ENCODE measurements around the gene CD320.
"Not testable (repeated sequence)": the region's sequence is repeated elsewhere in the genome, so short reads cannot be mapped to it uniquely, and the experiment has no call there.

Gene CD320

GRCh38 chr19:8333767-8334457 is 25.8 kb upstream of the CD320 start:
- DNase-seq (ENCODE audit: low read depth in 1 of 2, low spot score in 1 of 2), result no peak

GRCh38 chr19:8332976-8333766 is 25.0 kb upstream of the CD320 start:
- no peak for DNase-seq (ENCODE audit: low read depth in 1 of 2, low spot score in 1 of 2)

- no peak for DNase-seq (ENCODE audit: low read depth in 1 of 2, low spot score in 1 of 2)
These were observed 23.2 kb upstream of the CD320 start for GRCh38 chr19:8331263-8331845.

- DNase-seq (ENCODE audit: low read depth in 1 of 2, low spot score in 1 of 2), result no peak
These were observed 21.8 kb upstream of the CD320 start for GRCh38 chr19:8329996-8330395.

GRCh38 chr19:8325454-8325853 is 17.3 kb upstream of the CD320 start:
- DNase-seq (ENCODE audit: low read depth in 1 of 2, low spot score in 1 of 2), result no peak

GRCh38 chr19:8324186-8325050 is 16.3 kb upstream of the CD320 start:
- no peak for DNase-seq (ENCODE audit: low read depth in 1 of 2, low spot score in 1 of 2)

- DNase-seq (ENCODE audit: low read depth in 1 of 2, low spot score in 1 of 2), result no peak
These were observed 15.6 kb upstream of the CD320 start for GRCh38 chr19:8323781-8324185.

GRCh38 chr19:8322638-8322997 is 14.5 kb upstream of the CD320 start:
- no peak for DNase-seq (ENCODE audit: low read depth in 1 of 2, low spot score in 1 of 2)

- DNase-seq (ENCODE audit: low read depth in 1 of 2, low spot score in 1 of 2), result no peak
These were observed 14.0 kb upstream of the CD320 start for GRCh38 chr19:8321986-8322637.

GRCh38 chr19:8321067-8321985 is 13.2 kb upstream of the CD320 start, which contains the start of the genes NDUFA7 and RPS28:
TSS of gene NDUFA7 (minus strand) at chr19:8321375. CDS start at chr19:8321358, 17 bp downstream.
TSS of gene RPS28 (plus strand) at chr19:8321496. CDS start at chr19:8321531, 35 bp downstream.
- peak; percentile 94 to 95 for DNase-seq (ENCODE audit: low read depth in 1 of 2, low spot score in 1 of 2)

- no peak for DNase-seq (ENCODE audit: low read depth in 1 of 2, low spot score in 1 of 2)
These were observed 12.5 kb upstream of the CD320 start for GRCh38 chr19:8320564-8321066.

GRCh38 chr19:8319807-8320520 is 11.8 kb upstream of the CD320 start:
- DNase-seq (ENCODE audit: low read depth in 1 of 2, low spot score in 1 of 2), result no peak

- DNase-seq (ENCODE audit: low read depth in 1 of 2, low spot score in 1 of 2), result not testable (repeated sequence)
These were observed 10.7 kb upstream of the CD320 start for GRCh38 chr19:8318835-8319234.

- DNase-seq (ENCODE audit: low read depth in 1 of 2, low spot score in 1 of 2), result no peak
These were observed 8.4 kb upstream of the CD320 start for GRCh38 chr19:8316351-8317125.

- DNase-seq (ENCODE audit: low read depth in 1 of 2, low spot score in 1 of 2), result not testable (repeated sequence)
These were observed 7.0 kb upstream of the CD320 start for GRCh38 chr19:8314981-8315640.

GRCh38 chr19:8311461-8312260 is 3.5 kb upstream of the CD320 start:
- no peak for DNase-seq (ENCODE audit: low read depth in 1 of 2, low spot score in 1 of 2)

All from activated T-helper 1 cell treated with anti-CD3 and anti-CD28 coated beads, Interleukin-2, amount 50 U/mL, for 16 hours (primary cell).